OCI-LY7 (cell line): ENCODE results near the gene PLAAT2. TPM values are rescaled to one million over a fixed set of nuclear protein-coding genes. Genes with fewer than 3 reads are reported as not detected.

Experiments
- BruUV-seq: library from RNA; stranded (reverse); fragments of 400-500 nt; replicated peaks from 2 replicates; lab custom pipeline; 2021; lab: Mats Ljungman, UMichigan
- CTCF ChIA-PET: fragments of 300-600 bp; sonication (Branson Sonifier 250); formaldehyde crosslinking; loops from one replicate; lab custom pipeline; 2022; ENCODE audit warnings: antibody characterized with exemption; ENCODE audit not compliant: unreplicated experiment; lab: Charles Lee
- POLR2A ChIA-PET: fragments of 300-600 bp; sonication (Branson Sonifier 250); formaldehyde crosslinking; loops from one replicate; lab custom pipeline; 2022; ENCODE audit warnings: antibody characterized with exemption; lab: Charles Lee
- DNase-seq: peaks from one replicate; pipeline ENCODE4 v3.0.0-alpha.2; 2015; ENCODE audit warnings: low spot score
- H2AFZ ChIP-seq: fragments of 200-600 bp; sonication (generic), shearing (Covaris generic); 2 replicates; pipeline ENCODE4 v1.6.1; 2014; ENCODE audit warnings: mild to moderate bottlenecking, antibody characterized with exemption, low read length, moderate library complexity
- H3K27ac ChIP-seq: fragments of 200-600 bp; sonication (generic); 2 replicates; pipeline ENCODE4 v1.5.1; 2014; ENCODE audit warnings: mixed run types, low read depth, mild to moderate bottlenecking, moderate library complexity, low read length, inconsistent platforms; ENCODE audit not compliant: poor library complexity, severe bottlenecking
- H3K36me3 ChIP-seq: fragments of 200-600 bp; sonication (generic); 2 replicates; pipeline ENCODE4 v1.6.1; 2014; ENCODE audit warnings: mild to moderate bottlenecking, antibody characterized with exemption, low read length, moderate library complexity, mixed read lengths; ENCODE audit not compliant: insufficient read depth
- H3K4me1 ChIP-seq: fragments of 200-600 bp; sonication (generic); 2 replicates; pipeline ENCODE4 v1.5.1; 2014; ENCODE audit warnings: mild to moderate bottlenecking, low read length; ENCODE audit not compliant: insufficient read depth, poor library complexity, severe bottlenecking
- H3K4me2 ChIP-seq: fragments of 200-600 bp; sonication (generic); 2 replicates; pipeline ENCODE4 v1.6.1; 2014; ENCODE audit warnings: mild to moderate bottlenecking, low read length
- H3K4me3 ChIP-seq: fragments of 200-600 bp; sonication (generic); 2 replicates; pipeline ENCODE4 v1.5.1; 2014; ENCODE audit warnings: mild to moderate bottlenecking, low read depth, low read length; ENCODE audit not compliant: poor library complexity, severe bottlenecking
- H3K79me2 ChIP-seq: fragments of 200-600 bp; sonication (generic); 2 replicates; pipeline ENCODE4 v1.6.1; 2016; ENCODE audit warnings: low read depth, mild to moderate bottlenecking, low read length, moderate library complexity, mixed read lengths; ENCODE audit not compliant: insufficient read depth
- H3K9me2 ChIP-seq: fragments of 200-600 bp; sonication (generic); 2 replicates; pipeline ENCODE4 v1.6.1; 2016; ENCODE audit warnings: mild to moderate bottlenecking, low read length, mixed read lengths; ENCODE audit not compliant: insufficient read depth
- H3K9me3 ChIP-seq: fragments of 200-600 bp; sonication (generic); 2 replicates; pipeline ENCODE4 v1.6.1; 2014; ENCODE audit warnings: mild to moderate bottlenecking, mixed run types, low read length, mixed read lengths
- H4K20me1 ChIP-seq: fragments of 200-600 bp; sonication (generic); 2 replicates; pipeline ENCODE4 v1.6.1; 2014; ENCODE audit warnings: mild to moderate bottlenecking, antibody characterized with exemption, low read length, moderate library complexity, mixed read lengths; ENCODE audit not compliant: insufficient read depth
- CTCF ChIP-seq: fragments of 200-600 bp; sonication (generic); conservative IDR thresholded peaks from 2 replicates; pipeline ENCODE4 v1.5.1; 2014; ENCODE audit warnings: mild to moderate bottlenecking, antibody characterized with exemption, low read length, moderate library complexity, mixed read lengths
- EZH2phosphoT487 ChIP-seq: fragments of 200-600 bp; sonication (generic); IDR thresholded peaks from 2 replicates; pipeline ENCODE4 v1.6.1; 2018; ENCODE audit warnings: low read depth, borderline replicate concordance, mild to moderate bottlenecking, mixed run types, antibody characterized with exemption, low read length, moderate library complexity, mixed read lengths
- intact Hi-C: fragments of 100-400 bp; cut with micrococcal nuclease; formaldehyde crosslinking; loops from one replicate; pipeline ENCODE4 v1.10.0; 2022; ENCODE audit not compliant: unreplicated experiment
- total RNA-seq, 2 experiments: library from RNA; depleted of rRNA in 1 of 2; stranded (reverse); fragments of >200 nt in 1 of 2; shearing (Covaris generic) in 1 of 2; gene quantifications; 2 replicates each; pipeline ENCODE4 v1.2.3, GENCODE V29; 2014 to 2022

PLAAT2 gene
- total RNA-seq, 2 experiments from 2014 or later, result not detected

- ChIA-PET POLR2A (no interaction called here), CTCF (no interaction called here)
- no peak for DNase-seq
- BruUV-seq, result no TSS peak
- no peaks in the 10 kb centered on the region for H3K79me2 ChIP-seq
- H2AFZ ChIP-seq, result no peak overlapping the region
- H3K36me3 ChIP-seq, result no peaks in the 10 kb centered on the region
- H3K27ac ChIP-seq, result no peak overlapping the region
- no peaks in the 10 kb centered on the region for H3K4me1 ChIP-seq
- TF ChIP-seq EZH2phosphoT487 (no peak), CTCF (no peak)
- no peaks in the 10 kb centered on the region for H3K9me3 ChIP-seq
- intact Hi-C loops, result no loop called here
- no peak overlapping the region for H3K4me2 ChIP-seq
- no peaks in the 10 kb centered on the region for H4K20me1 ChIP-seq
- no peak overlapping the region for H3K4me3 ChIP-seq
- no peaks in the 10 kb centered on the region for H3K9me2 ChIP-seq
Measured at GRCh38 chr11:63520606-63521170, 42.5 kb downstream of the PLAAT2 start.

- POLR2A ChIA-PET, result no interaction called here
- TF ChIP-seq EZH2phosphoT487 (no peak), CTCF (no peak)
Measured at GRCh38 chr11:63518548-63518947, 44.6 kb downstream of the PLAAT2 start.

GRCh38 chr11:63517156-63517555 lies 46.0 kb downstream of the PLAAT2 start:
- Histone ChIP-seq H3K4me1 (no peaks in the 10 kb centered on the region), H3K36me3 (no peaks in the 10 kb centered on the region), H2AFZ (no peak overlapping the region), H3K9me2 (no peaks in the 10 kb centered on the region), H3K4me3 (no peak overlapping the region), H3K4me2 (no peak overlapping the region), H3K79me2 (no peaks in the 10 kb centered on the region), H3K27ac (no peak overlapping the region), H3K9me3 (no peaks in the 10 kb centered on the region), H4K20me1 (no peaks in the 10 kb centered on the region)
- POLR2A ChIA-PET, result no interaction called here
- no TSS peak for BruUV-seq
- no peak for DNase-seq
- intact Hi-C loops, result no loop called here
- CTCF ChIA-PET, result no interaction called here
- TF ChIP-seq EZH2phosphoT487, result no peak

More at GRCh38 chr11:63518548-63518947, 44.6 kb downstream of the PLAAT2 start:
- H3K27ac ChIP-seq, result no peak overlapping the region
- H3K9me3 ChIP-seq, result no peaks in the 10 kb centered on the region
- no peaks in the 10 kb centered on the region for H3K36me3 ChIP-seq
- H3K79me2 ChIP-seq, result no peaks in the 10 kb centered on the region
- DNase-seq, result no peak
- no TSS peak for BruUV-seq
- H3K4me1 ChIP-seq, result no peaks in the 10 kb centered on the region
- CTCF ChIA-PET, result no interaction called here
- no peak overlapping the region for H2AFZ ChIP-seq
- H3K4me2 ChIP-seq, result no peak overlapping the region
- intact Hi-C loops, result no loop called here
- H3K4me3 ChIP-seq, result no peak overlapping the region
- no peaks in the 10 kb centered on the region for H3K9me2 ChIP-seq
- no peaks in the 10 kb centered on the region for H4K20me1 ChIP-seq
